Ascending aorta (tissue), 2 donors: ENCODE results near the gene PIK3C3. TPM values are rescaled to one million over a fixed set of nuclear protein-coding genes. Genes with fewer than 3 reads are reported as not detected.

Experiments used
- DNase-seq, 2 donors: peaks; one replicate each; pipeline ENCODE4 v3.0.0-alpha.2; 2019; ENCODE audit warnings: low spot score in 2 of 2
- H3K27ac ChIP-seq, 2 donors: fragments of 200-600 bp; sonication (generic); one replicate each; pipeline ENCODE4 v1.5.1; 2016 to 2017; ENCODE audit warnings: mild to moderate bottlenecking in 1 of 2
- H3K27me3 ChIP-seq: fragments of 200-600 bp; sonication (generic); one replicate; pipeline ENCODE4 v1.5.1; 2017
- H3K36me3 ChIP-seq, 2 donors: fragments of 200-600 bp; sonication (generic); one replicate each; pipeline ENCODE4 v1.5.1; 2016
- H3K4me1 ChIP-seq, 2 donors: fragments of 200-600 bp; sonication (generic); one replicate each; pipeline ENCODE4 v1.5.1; 2016 to 2017; ENCODE audit warnings: mild to moderate bottlenecking in 1 of 2
- H3K4me3 ChIP-seq, 2 donors: fragments of 200-600 bp; sonication (generic); one replicate each; pipeline ENCODE4 v1.5.1; 2016 to 2017; ENCODE audit warnings: mild to moderate bottlenecking in 1 of 2
- H3K9me3 ChIP-seq, 2 donors: fragments of 200-600 bp; sonication (generic); one replicate each; pipeline ENCODE4 v1.5.1; 2016
- intact Hi-C: fragments of 100-400 bp; cut with DNase I; formaldehyde crosslinking; loops from one replicate; pipeline ENCODE4 v1.15.1; 2023
- total RNA-seq: library from RNA; depleted of rRNA; stranded (reverse); fragments of >200 nt; gene quantifications from one replicate; pipeline ENCODE4 v1.1.0, GENCODE V29; 2016
- TF ChIP-seq, protein P1 (sequence below), 3 experiments: fragments of 200-600 bp in 2 of 3; fragments of 450-650 bp in 1 of 3; sonication (generic) in 2 of 3; IDR thresholded peaks; one replicate each; pipeline ENCODE4 v1.5.1; 2016 to 2019; ENCODE audit warnings: antibody characterized with exemption in 3 of 3, mild to moderate bottlenecking in 1 of 3, moderate library complexity in 1 of 3

Gene PIK3C3
- total RNA-seq, 1 donor from 2014 or later = 24.1 TPM

DNA sequence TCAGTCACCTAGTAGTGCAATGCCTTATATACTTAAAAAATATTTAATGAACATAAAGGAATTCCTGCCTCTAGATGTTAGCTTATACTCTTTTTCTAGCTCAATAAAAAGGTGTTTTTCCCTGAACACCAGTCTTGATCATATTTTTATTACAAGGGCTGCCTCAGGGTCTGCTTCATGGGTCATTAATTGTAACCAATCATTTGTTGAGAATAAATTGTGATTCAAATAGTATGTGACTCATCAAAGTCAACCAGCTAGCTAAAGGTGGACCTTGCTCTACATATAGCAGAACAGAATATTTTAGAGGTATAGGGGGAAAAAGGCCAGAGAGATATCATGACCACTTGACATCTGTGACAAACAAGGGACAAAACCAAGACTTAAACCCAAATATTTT is 114.0 kb downstream of the PIK3C3 start:
- no peak overlapping the region for H3K4me3 ChIP-seq
- peaks cover 12 to 74% of the 10 kb centered on the region in 2 donors for H3K36me3 ChIP-seq
- H3K27ac ChIP-seq = no peak overlapping the region
- intact Hi-C loops = no loop called here
- TF ChIP-seq, protein P1, sequence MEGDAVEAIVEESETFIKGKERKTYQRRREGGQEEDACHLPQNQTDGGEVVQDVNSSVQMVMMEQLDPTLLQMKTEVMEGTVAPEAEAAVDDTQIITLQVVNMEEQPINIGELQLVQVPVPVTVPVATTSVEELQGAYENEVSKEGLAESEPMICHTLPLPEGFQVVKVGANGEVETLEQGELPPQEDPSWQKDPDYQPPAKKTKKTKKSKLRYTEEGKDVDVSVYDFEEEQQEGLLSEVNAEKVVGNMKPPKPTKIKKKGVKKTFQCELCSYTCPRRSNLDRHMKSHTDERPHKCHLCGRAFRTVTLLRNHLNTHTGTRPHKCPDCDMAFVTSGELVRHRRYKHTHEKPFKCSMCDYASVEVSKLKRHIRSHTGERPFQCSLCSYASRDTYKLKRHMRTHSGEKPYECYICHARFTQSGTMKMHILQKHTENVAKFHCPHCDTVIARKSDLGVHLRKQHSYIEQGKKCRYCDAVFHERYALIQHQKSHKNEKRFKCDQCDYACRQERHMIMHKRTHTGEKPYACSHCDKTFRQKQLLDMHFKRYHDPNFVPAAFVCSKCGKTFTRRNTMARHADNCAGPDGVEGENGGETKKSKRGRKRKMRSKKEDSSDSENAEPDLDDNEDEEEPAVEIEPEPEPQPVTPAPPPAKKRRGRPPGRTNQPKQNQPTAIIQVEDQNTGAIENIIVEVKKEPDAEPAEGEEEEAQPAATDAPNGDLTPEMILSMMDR (IDR thresholded peaks at IDR 0.05) = no peak
- H3K27me3 ChIP-seq = no peaks in the 10 kb centered on the region
- no peaks in the 10 kb centered on the region for H3K9me3 ChIP-seq
- no peak for DNase-seq
- H3K4me1 ChIP-seq = no peaks in the 10 kb centered on the region

DNA sequence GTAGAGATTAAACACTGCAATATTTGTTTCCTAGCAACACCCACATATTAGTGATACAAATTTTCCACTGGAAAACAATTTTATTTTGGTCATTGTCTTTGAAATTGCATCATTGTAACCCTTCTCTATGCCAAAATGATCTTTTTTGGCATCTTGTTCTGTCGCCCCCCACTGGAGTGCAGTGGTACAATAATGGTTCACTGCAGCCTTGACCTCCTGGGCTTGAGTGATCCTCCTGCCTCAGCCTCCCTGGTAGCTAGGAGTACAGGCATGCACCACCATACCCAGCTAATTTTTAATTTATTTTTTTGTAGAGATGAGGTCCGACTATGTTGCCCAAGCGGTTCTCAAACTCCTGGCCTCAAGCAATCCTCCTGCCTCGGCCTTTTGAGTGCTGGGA is 117.4 kb downstream of the PIK3C3 start:
- DNase-seq = no peak
- H3K27me3 ChIP-seq = no peaks in the 10 kb centered on the region

GRCh38 chr18:42074704-42075103 is 119.7 kb downstream of the PIK3C3 start:
- no peaks in the 10 kb centered on the region for H3K4me1 ChIP-seq
- intact Hi-C loops = no loop called here
- H3K4me3 ChIP-seq = no peak overlapping the region
- TF ChIP-seq, protein P1 (IDR thresholded peaks at IDR 0.05) = no peak
- H3K36me3 ChIP-seq = peaks cover 8 to 53% of the 10 kb centered on the region in 2 donors
- no peaks in the 10 kb centered on the region for H3K27me3 ChIP-seq
- DNase-seq = no peak
- H3K9me3 ChIP-seq = no peaks in the 10 kb centered on the region
- H3K27ac ChIP-seq = no peak overlapping the region

More for the DNA sequence above, 117.4 kb downstream of the PIK3C3 start:
- intact Hi-C loops = no loop called here
- Histone ChIP-seq H3K27ac (no peak overlapping the region), H3K9me3 (no peaks in the 10 kb centered on the region), H3K4me3 (no peak overlapping the region), H3K36me3 (peaks cover 7 to 59% of the 10 kb centered on the region in 2 donors), H3K4me1 (no peaks in the 10 kb centered on the region)
- TF ChIP-seq, protein P1 (IDR thresholded peaks at IDR 0.05) = no peak

DNA sequence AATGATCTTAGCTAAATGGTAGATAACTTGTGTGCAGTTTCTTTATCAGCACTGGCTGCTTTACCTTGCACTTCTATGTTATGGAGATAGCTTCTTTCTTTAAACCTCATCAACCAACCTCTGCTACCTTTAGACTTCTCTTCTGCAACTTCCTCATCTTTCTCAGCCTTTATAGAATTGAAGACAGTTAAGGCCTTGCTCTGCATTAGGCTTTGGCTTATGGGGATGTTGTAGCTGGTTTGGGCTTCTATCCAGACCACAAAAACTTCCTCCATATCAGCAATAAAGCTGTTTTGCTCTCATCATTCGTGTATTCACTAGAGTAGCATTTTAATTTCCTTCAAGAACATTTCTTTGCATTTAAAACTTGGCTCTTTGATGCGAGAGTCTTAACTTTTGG is 123.7 kb downstream of the PIK3C3 start:
- TF ChIP-seq, protein P1 (IDR thresholded peaks at IDR 0.05) = no peak
- Histone ChIP-seq H3K9me3 (no peaks in the 10 kb centered on the region), H3K36me3 (peaks cover 16 to 50% of the 10 kb centered on the region in 2 donors), H3K27me3 (no peaks in the 10 kb centered on the region), H3K4me1 (no peaks in the 10 kb centered on the region), H3K4me3 (no peak overlapping the region), H3K27ac (no peak overlapping the region)
- no peak for DNase-seq
- intact Hi-C loops = no loop called here

- no peaks in the 10 kb centered on the region for H3K9me3 ChIP-seq
- TF ChIP-seq, protein P1 (IDR thresholded peaks at IDR 0.05) = no peak
- intact Hi-C loops = no loop called here
- no peaks in the 10 kb centered on the region for H3K27me3 ChIP-seq
- DNase-seq = no peak
- H3K27ac ChIP-seq = no peak overlapping the region
- H3K4me3 ChIP-seq = no peak overlapping the region
- H3K36me3 ChIP-seq = peaks cover 16 to 58% of the 10 kb centered on the region in 2 donors
- H3K4me1 ChIP-seq = no peaks in the 10 kb centered on the region
These were observed 125.3 kb downstream of the PIK3C3 start for GRCh38 chr18:42080340-42080739.
